H1 (cell line): ENCODE measurements around the gene OR13J1. TPM values are rescaled to one million over a fixed set of nuclear protein-coding genes. Genes with fewer than 3 reads are reported as not detected.

Experiments used
- CTCF ChIA-PET: fragments of 300-600 bp; sonication (Branson Sonifier 250); formaldehyde crosslinking; loops from one replicate; lab custom pipeline; 2021; ENCODE audit not compliant: partially characterized antibody; lab: Charles Lee
- POLR2A ChIA-PET: fragments of 300-600 bp; sonication (Branson Sonifier 250); formaldehyde crosslinking; loops from one replicate; lab custom pipeline; 2021; ENCODE audit warnings: inconsistent platforms; ENCODE audit not compliant: partially characterized antibody; lab: Charles Lee
- DNase-seq, 2 experiments: peaks; one replicate each; pipeline versions ENCODE4 v3.0.0 to v3.0.0-alpha.2; 2010 to 2022; ENCODE audit warnings: low spot score in 2 of 2, low read depth in 1 of 2, mixed read lengths in 1 of 2
- FAIRE-seq: peaks from 2 replicates; lab custom pipeline; 2011; peaks lifted over from hg19 to GRCh38; lab: Jason Lieb, UNC
- H2AFZ ChIP-seq: 2 replicates; pipeline ENCODE4 v1.8.1; 2012; ENCODE audit warnings: low read length, inconsistent platforms
- H2AK5ac ChIP-seq: 2 replicates; pipeline ENCODE4 v1.6.1; 2013; ENCODE audit warnings: low read depth, low read length
- H2BK120ac ChIP-seq: replicated peaks from 2 replicates; pipeline ENCODE3; 2013; ENCODE audit warnings: low read depth, low read length, inconsistent platforms
- H2BK12ac ChIP-seq: 2 replicates; pipeline ENCODE4 v1.6.1; 2013; ENCODE audit warnings: low read depth, low read length
- H2BK15ac ChIP-seq: 2 replicates; pipeline ENCODE4 v1.6.1; 2013; ENCODE audit warnings: low read length
- H2BK20ac ChIP-seq: 2 replicates; pipeline ENCODE4 v1.6.1; 2013; ENCODE audit warnings: low read length
- H2BK5ac ChIP-seq: 2 replicates; pipeline ENCODE4 v1.6.1; 2013; ENCODE audit warnings: low read depth, low read length
- H3K14ac ChIP-seq: 2 replicates; pipeline ENCODE4 v1.6.1; 2013; ENCODE audit warnings: inconsistent platforms; ENCODE audit not compliant: insufficient read length
- H3K18ac ChIP-seq: 2 replicates; pipeline ENCODE4 v1.6.1; 2013; ENCODE audit warnings: low read length; ENCODE audit errors: extremely low read depth
- H3K23ac ChIP-seq: 2 replicates; pipeline ENCODE4 v1.6.1; 2013; ENCODE audit warnings: inconsistent platforms; ENCODE audit not compliant: insufficient read length
- H3K23me2 ChIP-seq: 2 replicates; pipeline ENCODE4 v1.6.1; 2013; ENCODE audit warnings: low read depth, low read length
- H3K27ac ChIP-seq: 2 replicates; pipeline ENCODE4 v1.6.1; 2011; ENCODE audit warnings: low read depth, low read length, inconsistent platforms
- H3K27me3 ChIP-seq, 4 experiments: replicated peaks in 1 of 4; 1 replicate in 1 of 4; 2 replicates in 3 of 4; pipeline versions ENCODE4 v1.6.1 to v1.8.1; 2011 to 2013; ENCODE audit warnings: low read length in 3 of 4, mild to moderate bottlenecking in 3 of 4, inconsistent platforms in 2 of 4, mixed read lengths in 2 of 4, moderate library complexity in 1 of 4; ENCODE audit not compliant: control insufficient read depth in 3 of 4, insufficient read depth in 3 of 4; ENCODE audit errors: extremely low read depth in 1 of 4
- H3K36me3 ChIP-seq, 4 experiments: 2 replicates each; pipeline versions ENCODE4 v1.6.1 to v1.8.1; 2011 to 2013; ENCODE audit warnings: mild to moderate bottlenecking in 4 of 4, low read length in 3 of 4, moderate library complexity in 2 of 4, control low read depth in 1 of 4, inconsistent platforms in 1 of 4; ENCODE audit not compliant: insufficient read depth in 4 of 4, control insufficient read depth in 2 of 4
- H3K4ac ChIP-seq: replicated peaks from 2 replicates; pipeline ENCODE3; 2013; ENCODE audit warnings: low read length, low read depth, mixed read lengths, inconsistent platforms; ENCODE audit not compliant: insufficient read length
- H3K4me1 ChIP-seq, 4 experiments: replicated peaks in 1 of 4; 1 replicate in 1 of 4; 2 replicates in 3 of 4; pipeline versions ENCODE4 v1.6.1 to v1.8.1; 2011 to 2013; ENCODE audit warnings: low read length in 3 of 4, inconsistent platforms in 2 of 4, mixed read lengths in 1 of 4; ENCODE audit not compliant: insufficient read depth in 4 of 4, control insufficient read depth in 3 of 4
- H3K4me2 ChIP-seq, 2 experiments: 2 replicates each; pipeline versions ENCODE4 v1.6.1 to v1.8.1; 2011 to 2013; ENCODE audit warnings: low read depth in 2 of 2, low read length in 2 of 2, control low read depth in 1 of 2, inconsistent platforms in 1 of 2, mild to moderate bottlenecking in 1 of 2; ENCODE audit not compliant: insufficient read depth in 1 of 2
- H3K4me3 ChIP-seq, 4 experiments: fragments of 200-600, 300-600 bp in 1 of 4; sonication (generic), shearing (Covaris generic), sonication (Bioruptor Twin) in 1 of 4; 2 replicates each; pipeline versions ENCODE4 v1.5.1 to v1.8.1; 2011 to 2016; ENCODE audit warnings: low read length in 4 of 4, low read depth in 3 of 4, control low read depth in 2 of 4, inconsistent platforms in 2 of 4, mild to moderate bottlenecking in 2 of 4, mixed read lengths in 1 of 4, moderate library complexity in 1 of 4; ENCODE audit not compliant: insufficient read depth in 2 of 4; ENCODE audit errors: extremely low read depth in 1 of 4
- H3K56ac ChIP-seq: replicated peaks from 2 replicates; pipeline ENCODE3; 2013; ENCODE audit warnings: low read depth, mild to moderate bottlenecking, mixed read lengths, low read length, inconsistent platforms; ENCODE audit not compliant: insufficient read length
- H3K79me1 ChIP-seq: 2 replicates; pipeline ENCODE4 v1.6.1; 2013; ENCODE audit warnings: low read depth, low read length, control low read depth
- H3K79me2 ChIP-seq, 2 experiments: 2 replicates each; pipeline versions ENCODE4 v1.6.1 to v1.8.1; 2012 to 2013; ENCODE audit warnings: low read length in 2 of 2, mild to moderate bottlenecking in 2 of 2, inconsistent platforms in 1 of 2; ENCODE audit not compliant: insufficient read depth in 2 of 2, control insufficient read depth in 1 of 2
- H3K9ac ChIP-seq, 4 experiments: replicated peaks in 1 of 4; 1 replicate in 1 of 4; 2 replicates in 3 of 4; pipeline versions ENCODE4 v1.6.1 to v1.8.1; 2011 to 2013; ENCODE audit warnings: low read depth in 3 of 4, low read length in 3 of 4, control low read depth in 2 of 4, mild to moderate bottlenecking in 2 of 4, moderate library complexity in 2 of 4, inconsistent platforms in 1 of 4; ENCODE audit errors: extremely low read depth in 1 of 4
- H3K9me3 ChIP-seq, 2 experiments: 2 replicates each; pipeline versions ENCODE4 v1.6.1 to v1.8.1; 2012 to 2013; ENCODE audit warnings: mild to moderate bottlenecking in 2 of 2, moderate library complexity in 2 of 2, control low read depth in 1 of 2, inconsistent platforms in 1 of 2, low read depth in 1 of 2, low read length in 1 of 2, mixed read lengths in 1 of 2; ENCODE audit not compliant: insufficient read depth in 2 of 2
- H4K20me1 ChIP-seq, 2 experiments: replicated peaks in 1 of 2; 2 replicates each; pipeline versions ENCODE3 to v1.8.1; 2011 to 2013; ENCODE audit warnings: inconsistent platforms in 2 of 2, low read length in 2 of 2, mild to moderate bottlenecking in 1 of 2; ENCODE audit not compliant: insufficient read depth in 2 of 2, control insufficient read depth in 1 of 2
- H4K5ac ChIP-seq: 2 replicates; pipeline ENCODE4 v1.6.1; 2013; ENCODE audit warnings: low read length, low read depth, mixed read lengths, inconsistent platforms; ENCODE audit not compliant: insufficient read length
- H4K8ac ChIP-seq: 2 replicates; pipeline ENCODE4 v1.8.0; 2013; ENCODE audit warnings: mild to moderate bottlenecking, moderate library complexity, low read length, inconsistent platforms; ENCODE audit not compliant: insufficient read depth; ENCODE audit errors: extremely low read depth
- H4K91ac ChIP-seq: replicated peaks from 2 replicates; pipeline ENCODE3; 2013; ENCODE audit warnings: low read length, mixed read lengths, inconsistent platforms; ENCODE audit not compliant: insufficient read length
- CTBP2 ChIP-seq: IDR thresholded peaks from 2 replicates; pipeline ENCODE4 v1.7.0; 2011; ENCODE audit warnings: borderline replicate concordance, mild to moderate bottlenecking, moderate library complexity, mixed read lengths, low read length; ENCODE audit not compliant: insufficient read depth, insufficient read length
- RBBP5 ChIP-seq: IDR thresholded peaks from 2 replicates; pipeline ENCODE4 v1.7.1; 2012; ENCODE audit warnings: low read depth, mild to moderate bottlenecking, inconsistent platforms, low read length, moderate library complexity, borderline replicate concordance
- RNF2 ChIP-seq: fragments of 200-900, 300-1000 bp; sonication (generic); IDR thresholded peaks from 2 replicates; pipeline ENCODE4 v1.7.1; 2016; ENCODE audit warnings: borderline replicate concordance, low read depth, mild to moderate bottlenecking, antibody characterized with exemption, low read length; ENCODE audit not compliant: poor library complexity, severe bottlenecking; ENCODE audit errors: missing control alignments
- WGBS, 2 experiments: shearing (Covaris generic) in 1 of 2; methylation state at CpG; one replicate each; pipeline versions ENCODE4 v1.1.6 to v1.1.7; 2013 to 2015; ENCODE audit warnings: low lambda C conversion rate in 2 of 2, mixed read lengths in 2 of 2, inconsistent platforms in 1 of 2, low coverage in 1 of 2, missing lambda C conversion rate in 1 of 2; ENCODE audit not compliant: insufficient replicate concordance in 2 of 2, insufficient coverage in 1 of 2, insufficient read length in 1 of 2; ENCODE audit errors: extremely low coverage in 1 of 2, missing lambda C conversion rate in 1 of 2; 5-methylcytosine and 5-hydroxymethylcytosine counted together
- polyA plus RNA-seq, 7 experiments: library from polyadenylated mRNA; depleted of rRNA in 3 of 7; stranded (reverse) in 5 of 7; unstranded in 2 of 7; fragments of >200 nt in 5 of 7; fragments of 200-250 nt in 2 of 7; gene quantifications; 1 replicate in 5 of 7; 2 replicates in 1 of 7; 4 replicates in 1 of 7; pipeline versions ENCODE4 v1.2.1 to v1.2.3, GENCODE V29; 2011 to 2013; ENCODE audit warnings: missing spikeins in 2 of 7, mixed read lengths in 2 of 7
- total RNA-seq: library from RNA; stranded (reverse); fragmentation: NEBNext Ultra II Directional; extraction: Animal tissue kit (Norgen Biotek cat#: 25700); gene quantifications from 2 replicates; pipeline ENCODE4 v1.2.1, GENCODE V29; 2021
- TF ChIP-seq, protein P1 (sequence below): IDR thresholded peaks from 2 replicates; pipeline ENCODE4 v1.6.1; 2012; ENCODE audit warnings: low read length, inconsistent platforms
- TF ChIP-seq, protein P2 (sequence below), 3 experiments: IDR thresholded peaks; 1 replicate in 2 of 3; 2 replicates in 1 of 3; pipeline versions ENCODE4 v1.5.1 to v1.6.1; 2011; ENCODE audit warnings: low read length in 3 of 3, mild to moderate bottlenecking in 3 of 3, inconsistent platforms in 2 of 3, low read depth in 1 of 3, moderate library complexity in 1 of 3; ENCODE audit not compliant: insufficient read depth in 1 of 3; ENCODE audit errors: control extremely low read depth in 1 of 3

Gene OR13J1
- total and polyA plus RNA-seq, 2 of the 8 experiments (the other 6 are each of a cell fraction or from before 2014, with no cell fraction given), result not detected

DNA sequence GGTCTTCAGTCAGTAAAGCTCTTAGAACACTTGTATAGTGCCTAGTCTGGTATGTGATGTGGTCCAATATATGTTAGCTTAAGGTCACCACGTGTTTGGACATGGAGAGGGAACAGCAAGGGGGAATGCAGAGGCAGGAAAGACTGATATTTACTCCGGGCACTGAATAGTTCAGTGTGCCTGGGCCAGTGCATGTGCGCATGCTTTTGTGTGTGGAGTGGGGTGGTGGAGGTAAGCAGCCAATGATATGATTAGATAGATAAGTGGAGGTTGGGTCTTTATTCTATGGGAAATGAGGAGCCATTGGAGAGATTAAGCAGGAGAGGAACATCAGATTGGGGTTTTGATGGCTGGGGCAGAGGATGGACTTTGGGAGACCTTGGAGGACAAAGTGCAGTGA lies 14.0 kb downstream of the OR13J1 start:
- 72% methylated on average over 3 of the region's 3 CpGs; no CpG with 5 or more reads in 1 of the 2 experiments for WGBS, 2 experiments
- H3K27me3 ChIP-seq, result no peaks in the 10 kb centered on the region
- H3K23ac ChIP-seq, result no peak overlapping the region
- H2BK20ac ChIP-seq, result no peak overlapping the region
- H3K27ac ChIP-seq, result no peak overlapping the region
- no peak overlapping the region for H3K14ac ChIP-seq
- H3K18ac ChIP-seq, result no peak overlapping the region
- H2BK15ac ChIP-seq, result no peak overlapping the region
- H4K8ac ChIP-seq, result no peak overlapping the region
- no peak overlapping the region for H4K91ac ChIP-seq
- H2AFZ ChIP-seq, result no peak overlapping the region
- H2BK5ac ChIP-seq, result no peak overlapping the region
- H4K5ac ChIP-seq, result no peak overlapping the region
- no peaks in the 10 kb centered on the region for H3K9me3 ChIP-seq
- H3K56ac ChIP-seq, result no peak overlapping the region
- no peak overlapping the region for H3K4me2 ChIP-seq
- no peak overlapping the region for H2BK120ac ChIP-seq
- no peak overlapping the region for H2BK12ac ChIP-seq
- CTCF ChIA-PET, result interaction anchor here (0.8 to 5.9 kb wide), 9 partner anchors 16 to 66 kb away, joined by 3 to 31 read pairs (median 7); no protein-coding TSS in a partner anchor
- no peak overlapping the region for H3K4ac ChIP-seq
- FAIRE-seq (no peak), DNase-seq (peak in 1 of 2 experiments; percentile 17)
- peaks cover 0 to 4% (median 1%) of the 10 kb centered on the region in 4 experiments; a peak in 2 of 8 replicates for H3K36me3 ChIP-seq
- H3K4me1 ChIP-seq, result no peaks in the 10 kb centered on the region
- no peak overlapping the region for H3K4me3 ChIP-seq
- POLR2A ChIA-PET, result interaction anchor here (1.0 to 2.8 kb wide), 2 partner anchors 8 to 12 kb away, joined by 3 to 13 read pairs; no protein-coding TSS in a partner anchor
- no peak overlapping the region for H2AK5ac ChIP-seq
- H3K9ac ChIP-seq, result no peak overlapping the region
- no peaks in the 10 kb centered on the region for H3K79me1 ChIP-seq
- H3K23me2 ChIP-seq, result no peaks in the 10 kb centered on the region; the same call in 1 of the 2 replicates
- H3K79me2 ChIP-seq, result no peaks in the 10 kb centered on the region
- peaks cover 0 to 2% of the 10 kb centered on the region in 2 experiments for H4K20me1 ChIP-seq
- TF ChIP-seq RBBP5 (no peak), RNF2 (no peak), CTBP2 (no peak)
- TF ChIP-seq, protein P1, sequence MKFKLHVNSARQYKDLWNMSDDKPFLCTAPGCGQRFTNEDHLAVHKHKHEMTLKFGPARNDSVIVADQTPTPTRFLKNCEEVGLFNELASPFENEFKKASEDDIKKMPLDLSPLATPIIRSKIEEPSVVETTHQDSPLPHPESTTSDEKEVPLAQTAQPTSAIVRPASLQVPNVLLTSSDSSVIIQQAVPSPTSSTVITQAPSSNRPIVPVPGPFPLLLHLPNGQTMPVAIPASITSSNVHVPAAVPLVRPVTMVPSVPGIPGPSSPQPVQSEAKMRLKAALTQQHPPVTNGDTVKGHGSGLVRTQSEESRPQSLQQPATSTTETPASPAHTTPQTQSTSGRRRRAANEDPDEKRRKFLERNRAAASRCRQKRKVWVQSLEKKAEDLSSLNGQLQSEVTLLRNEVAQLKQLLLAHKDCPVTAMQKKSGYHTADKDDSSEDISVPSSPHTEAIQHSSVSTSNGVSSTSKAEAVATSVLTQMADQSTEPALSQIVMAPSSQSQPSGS, result no peak
- TF ChIP-seq, protein P2, sequence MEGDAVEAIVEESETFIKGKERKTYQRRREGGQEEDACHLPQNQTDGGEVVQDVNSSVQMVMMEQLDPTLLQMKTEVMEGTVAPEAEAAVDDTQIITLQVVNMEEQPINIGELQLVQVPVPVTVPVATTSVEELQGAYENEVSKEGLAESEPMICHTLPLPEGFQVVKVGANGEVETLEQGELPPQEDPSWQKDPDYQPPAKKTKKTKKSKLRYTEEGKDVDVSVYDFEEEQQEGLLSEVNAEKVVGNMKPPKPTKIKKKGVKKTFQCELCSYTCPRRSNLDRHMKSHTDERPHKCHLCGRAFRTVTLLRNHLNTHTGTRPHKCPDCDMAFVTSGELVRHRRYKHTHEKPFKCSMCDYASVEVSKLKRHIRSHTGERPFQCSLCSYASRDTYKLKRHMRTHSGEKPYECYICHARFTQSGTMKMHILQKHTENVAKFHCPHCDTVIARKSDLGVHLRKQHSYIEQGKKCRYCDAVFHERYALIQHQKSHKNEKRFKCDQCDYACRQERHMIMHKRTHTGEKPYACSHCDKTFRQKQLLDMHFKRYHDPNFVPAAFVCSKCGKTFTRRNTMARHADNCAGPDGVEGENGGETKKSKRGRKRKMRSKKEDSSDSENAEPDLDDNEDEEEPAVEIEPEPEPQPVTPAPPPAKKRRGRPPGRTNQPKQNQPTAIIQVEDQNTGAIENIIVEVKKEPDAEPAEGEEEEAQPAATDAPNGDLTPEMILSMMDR (IDR thresholded peaks at IDR 0.05; ENCODE audit: control extremely low read depth in 1 of 3, insufficient read depth in 1 of 3, low read depth in 1 of 3, low read length in 3 of 3), result no peak
